ENCODE results near the gene RPF1. TPM values are rescaled to one million over a fixed set of nuclear protein-coding genes. Genes with fewer than 3 reads are reported as not detected.
A peak's percentile ranks its signal among the peaks of the same experiment; 100 is the strongest.

Gene RPF1
- total RNA-seq, 2 experiments from 2014 or later = 34.8 to 36.2 TPM

GRCh38 chr1:84452436-84452835 lies 26.6 kb upstream of the RPF1 start:
- ATAC-seq (ENCODE audit: low read depth) = no peak
- H3K9me3 Mint-ChIP-seq = no peaks in the 10 kb centered on the region
- peaks cover 16% of the 10 kb centered on the region for H3K27me3 Mint-ChIP-seq
- no peak overlapping the region for H3K4me3 Mint-ChIP-seq
- H3K27ac Mint-ChIP-seq = no peak overlapping the region
- no peaks in the 10 kb centered on the region for H3K36me3 Mint-ChIP-seq
- POLR2A ChIA-PET = no interaction called here
- no peak for DNase-seq
- H3K4me1 Mint-ChIP-seq = no peaks in the 10 kb centered on the region

GRCh38 chr1:84462118-84462517 lies 16.9 kb upstream of the RPF1 start:
- no peak overlapping the region for H3K4me3 Mint-ChIP-seq
- POLR2A ChIA-PET = no interaction called here
- ATAC-seq (ENCODE audit: low read depth) (no peak), DNase-seq (no peak)
- no peaks in the 10 kb centered on the region for H3K4me1 Mint-ChIP-seq
- no peaks in the 10 kb centered on the region for H3K36me3 Mint-ChIP-seq
- no peak overlapping the region for H3K27ac Mint-ChIP-seq
- no peaks in the 10 kb centered on the region for H3K9me3 Mint-ChIP-seq
- peaks cover 17% of the 10 kb centered on the region for H3K27me3 Mint-ChIP-seq

- peaks cover 33% of the 10 kb centered on the region for H3K27me3 Mint-ChIP-seq
- no peaks in the 10 kb centered on the region for H3K9me3 Mint-ChIP-seq
- H3K4me3 Mint-ChIP-seq = no peak overlapping the region
- no peak overlapping the region for H3K27ac Mint-ChIP-seq
- H3K36me3 Mint-ChIP-seq = no peaks in the 10 kb centered on the region
- no peak for ATAC-seq (ENCODE audit: low read depth)
- no peak for DNase-seq
- POLR2A ChIA-PET = no interaction called here
- no peaks in the 10 kb centered on the region for H3K4me1 Mint-ChIP-seq
Measured at GRCh38 chr1:84467298-84467697, 11.8 kb upstream of the RPF1 start.

GRCh38 chr1:84476225-84476624 lies 2.8 kb upstream of the RPF1 start:
- POLR2A ChIA-PET = no interaction called here
- Mint-ChIP-seq H3K4me3 (no peak overlapping the region), H3K4me1 (peaks cover 10% of the 10 kb centered on the region), H3K36me3 (peaks cover 9% of the 10 kb centered on the region), H3K9me3 (peaks cover 11% of the 10 kb centered on the region), H3K27me3 (peaks cover 35% of the 10 kb centered on the region), H3K27ac (no peak overlapping the region)
- no peak for DNase-seq
- ATAC-seq (ENCODE audit: low read depth) = no peak

- DNase-seq = no peak
- H3K4me3 Mint-ChIP-seq = peak overlapping the region; percentile 96
- H3K36me3 Mint-ChIP-seq = peaks cover 34% of the 10 kb centered on the region
- peaks cover 21% of the 10 kb centered on the region for H3K4me1 Mint-ChIP-seq
- POLR2A ChIA-PET = interaction anchor here (0.6 to 3.0 kb wide), 5 partner anchors 10 to 526 kb away, joined by 3 to 42 read pairs (median 5); partner anchors contain the start of genes CTBS, GNG5 and SPATA1
- peaks cover 18% of the 10 kb centered on the region for H3K27me3 Mint-ChIP-seq
- peaks cover 11% of the 10 kb centered on the region for H3K9me3 Mint-ChIP-seq
- peak overlapping the region; percentile 97 for H3K27ac Mint-ChIP-seq
- no peak for ATAC-seq (ENCODE audit: low read depth)
Measured at GRCh38 chr1:84479998-84480397, 932 bp downstream of the RPF1 start.

- no peak overlapping the region for H3K27ac Mint-ChIP-seq
- H3K4me1 Mint-ChIP-seq = peaks cover 21% of the 10 kb centered on the region
- DNase-seq = no peak
- POLR2A ChIA-PET = interaction anchor here (0.6 to 3.0 kb wide), 4 partner anchors 9 to 93 kb away, joined by 3 to 42 read pairs (median 7); partner anchors contain the start of genes CTBS, GNG5 and SPATA1
- peak overlapping the region; percentile 50 for H3K4me3 Mint-ChIP-seq
- peaks cover 40% of the 10 kb centered on the region for H3K36me3 Mint-ChIP-seq
- peaks cover 15% of the 10 kb centered on the region for H3K27me3 Mint-ChIP-seq
- ATAC-seq (ENCODE audit: low read depth) = no peak
- H3K9me3 Mint-ChIP-seq = peaks cover 11% of the 10 kb centered on the region
Measured at GRCh38 chr1:84480650-84481049, 1.6 kb downstream of the RPF1 start.

- ATAC-seq (ENCODE audit: low read depth) = no peak
- H3K27me3 Mint-ChIP-seq = peaks cover 11% of the 10 kb centered on the region
- H3K4me3 Mint-ChIP-seq = peak overlapping the region; percentile 39
- POLR2A ChIA-PET = interaction anchor here (1.7 to 2.0 kb wide), 2 partner anchors 25 to 93 kb away, joined by 6 to 9 read pairs; partner anchors contain the start of genes CTBS, GNG5 and SPATA1
- DNase-seq = no peak
- H3K9me3 Mint-ChIP-seq = peaks cover 11% of the 10 kb centered on the region
- H3K36me3 Mint-ChIP-seq = peaks cover 46% of the 10 kb centered on the region
- H3K27ac Mint-ChIP-seq = no peak overlapping the region
- peaks cover 21% of the 10 kb centered on the region for H3K4me1 Mint-ChIP-seq
Measured at GRCh38 chr1:84481317-84481716, 2.3 kb downstream of the RPF1 start.

- H3K9me3 Mint-ChIP-seq = no peaks in the 10 kb centered on the region
- ATAC-seq (ENCODE audit: low read depth) = no peak
- peaks cover 14% of the 10 kb centered on the region for H3K4me1 Mint-ChIP-seq
Measured at GRCh38 chr1:84488107-84488506, 9.0 kb downstream of the RPF1 start.

GRCh38 chr1:84489766-84490165 lies 10.7 kb downstream of the RPF1 start:
- peaks cover 38% of the 10 kb centered on the region for H3K36me3 Mint-ChIP-seq
- POLR2A ChIA-PET = interaction anchor here (1.3 to 1.9 kb wide), 2 partner anchors 9 to 84 kb away, joined by 5 to 7 read pairs; partner anchors contain the start of gene CTBS
- no peak overlapping the region for H3K27ac Mint-ChIP-seq
- ATAC-seq (ENCODE audit: low read depth) (no peak), DNase-seq (no peak)
- H3K27me3 Mint-ChIP-seq = no peaks in the 10 kb centered on the region
- no peaks in the 10 kb centered on the region for H3K9me3 Mint-ChIP-seq
- H3K4me3 Mint-ChIP-seq = no peak overlapping the region
- peaks cover 14% of the 10 kb centered on the region for H3K4me1 Mint-ChIP-seq

More at GRCh38 chr1:84488107-84488506, 9.0 kb downstream of the RPF1 start:
- no peak for DNase-seq
- peaks cover 51% of the 10 kb centered on the region for H3K36me3 Mint-ChIP-seq
- H3K27ac Mint-ChIP-seq = no peak overlapping the region
- H3K27me3 Mint-ChIP-seq = no peaks in the 10 kb centered on the region
- H3K4me3 Mint-ChIP-seq = no peak overlapping the region
- POLR2A ChIA-PET = no interaction called here

GRCh38 chr1:84492726-84493125 lies 13.7 kb downstream of the RPF1 start:
- no peak for DNase-seq
- peaks cover 8% of the 10 kb centered on the region for H3K4me1 Mint-ChIP-seq
- no peak overlapping the region for H3K27ac Mint-ChIP-seq
- H3K4me3 Mint-ChIP-seq = no peak overlapping the region
- no peaks in the 10 kb centered on the region for H3K27me3 Mint-ChIP-seq
- POLR2A ChIA-PET = no interaction called here
- H3K36me3 Mint-ChIP-seq = peaks cover 28% of the 10 kb centered on the region
- no peaks in the 10 kb centered on the region for H3K9me3 Mint-ChIP-seq
- no peak for ATAC-seq (ENCODE audit: low read depth)

- DNase-seq (no peak), ATAC-seq (ENCODE audit: low read depth) (no peak)
- no peak overlapping the region for H3K27ac Mint-ChIP-seq
- H3K27me3 Mint-ChIP-seq = no peaks in the 10 kb centered on the region
- H3K36me3 Mint-ChIP-seq = peaks cover 35% of the 10 kb centered on the region
- no peak overlapping the region for H3K4me3 Mint-ChIP-seq
- peaks cover 15% of the 10 kb centered on the region for H3K4me1 Mint-ChIP-seq
- H3K9me3 Mint-ChIP-seq = no peaks in the 10 kb centered on the region
- POLR2A ChIA-PET = no interaction called here
Measured at GRCh38 chr1:84493747-84494146, 14.7 kb downstream of the RPF1 start.

- no peaks in the 10 kb centered on the region for H3K27me3 Mint-ChIP-seq
- H3K4me3 Mint-ChIP-seq = no peak overlapping the region
- H3K27ac Mint-ChIP-seq = no peak overlapping the region
- H3K36me3 Mint-ChIP-seq = peaks cover 26% of the 10 kb centered on the region
- ATAC-seq (ENCODE audit: low read depth) (no peak), DNase-seq (no peak)
- POLR2A ChIA-PET = interaction anchor here (1.5 kb wide), 1 partner anchor 10 kb away, joined by 4 read pairs; the partner anchor contains the start of genes GNG5 and SPATA1
- H3K9me3 Mint-ChIP-seq = no peaks in the 10 kb centered on the region
- peaks cover 18% of the 10 kb centered on the region for H3K4me1 Mint-ChIP-seq
Measured at GRCh38 chr1:84496498-84496897, 17.4 kb downstream of the RPF1 start.

GRCh38 chr1:84497631-84498275 lies 18.7 kb downstream of the RPF1 start:
- Mint-ChIP-seq H3K4me1 (peaks cover 18% of the 10 kb centered on the region), H3K36me3 (peaks cover 29% of the 10 kb centered on the region), H3K9me3 (no peaks in the 10 kb centered on the region), H3K27me3 (no peaks in the 10 kb centered on the region), H3K27ac (peak overlapping the region; percentile 33), H3K4me3 (peak overlapping the region; percentile 27)
- no peak for DNase-seq
- POLR2A ChIA-PET = interaction anchor here (0.7 to 1.2 kb wide), 2 partner anchors 8 to 17 kb away, joined by 3 to 5 read pairs; partner anchors contain the start of genes GNG5 and SPATA1
- peak; percentile 66 for ATAC-seq (ENCODE audit: low read depth)

GRCh38 chr1:84502927-84503326 lies 23.9 kb downstream of the RPF1 start:
- H3K4me3 Mint-ChIP-seq = no peak overlapping the region
- no peak overlapping the region for H3K27ac Mint-ChIP-seq
- DNase-seq = no peak
- peaks cover 19% of the 10 kb centered on the region for H3K36me3 Mint-ChIP-seq
- no peaks in the 10 kb centered on the region for H3K27me3 Mint-ChIP-seq
- ATAC-seq (ENCODE audit: low read depth) = no peak
- POLR2A ChIA-PET = interaction anchor here (2.0 to 4.4 kb wide), 2 partner anchors 24 to 70 kb away, joined by 7 to 42 read pairs; partner anchors contain the start of genes CTBS and RPF1
- peaks cover 32% of the 10 kb centered on the region for H3K4me1 Mint-ChIP-seq
- no peaks in the 10 kb centered on the region for H3K9me3 Mint-ChIP-seq

Data from activated naive CD8-positive, alpha-beta T cell treated with anti-CD3 and anti-CD28 coated beads, Interleukin-2, amount 10 ng/mL, durations not matched to agents 7 days and 5 days (primary cell).